HEK293 (cell line): ENCODE results near the gene ERBB2.

Experiments used
- HOXC10 ChIP-seq: sonication (generic); formaldehyde crosslinking; IDR thresholded peaks from 2 replicates; pipeline ENCODE4 v1.8.1; 2023; ENCODE audit warnings: mild to moderate bottlenecking, missing genetic modification reagents
- HOXD13 ChIP-seq: sonication (generic); formaldehyde crosslinking; IDR thresholded peaks from 2 replicates; pipeline ENCODE4 v1.8.0; 2022; ENCODE audit warnings: missing genetic modification reagents, borderline replicate concordance
- KLF1 ChIP-seq: fragments of 450-650 bp; formaldehyde crosslinking; IDR thresholded peaks from 2 replicates; pipeline ENCODE4 v1.5.1; 2016; ENCODE audit warnings: missing biosample characterization, missing genetic modification characterization
- MYNN ChIP-seq: fragments of 450-650 bp; formaldehyde crosslinking; IDR thresholded peaks from 2 replicates; pipeline ENCODE4 v1.5.1; 2016; ENCODE audit warnings: missing biosample characterization, missing genetic modification characterization, borderline replicate concordance
- PBX3 ChIP-seq: sonication (generic); formaldehyde crosslinking; IDR thresholded peaks from 2 replicates; pipeline ENCODE4 v1.8.1; 2022; ENCODE audit warnings: mild to moderate bottlenecking, moderate library complexity, missing genetic modification reagents
- PRDM10 ChIP-seq: fragments of 450-650 bp; formaldehyde crosslinking; IDR thresholded peaks from 2 replicates; pipeline ENCODE4 v1.5.1; 2016; ENCODE audit warnings: missing biosample characterization, missing genetic modification characterization
- PRDM2 ChIP-seq: fragments of 450-650 bp; formaldehyde crosslinking; IDR thresholded peaks from 2 replicates; pipeline ENCODE4 v1.5.1; 2016; ENCODE audit warnings: missing biosample characterization, missing genetic modification characterization, borderline replicate concordance
- REPIN1 ChIP-seq: fragments of 450-650 bp; formaldehyde crosslinking; IDR thresholded peaks from 2 replicates; pipeline ENCODE4 v1.5.1; 2017; ENCODE audit warnings: missing biosample characterization, missing genetic modification characterization, low read depth
- SP3 ChIP-seq: fragments of 450-650 bp; formaldehyde crosslinking; IDR thresholded peaks from 2 replicates; pipeline ENCODE4 v1.5.1; 2016; ENCODE audit warnings: missing biosample characterization, missing genetic modification characterization
- TCF7L2 ChIP-seq: IDR thresholded peaks from 2 replicates; pipeline ENCODE4 v1.6.1; 2011; ENCODE audit warnings: low read depth, mild to moderate bottlenecking, inconsistent platforms, low read length, moderate library complexity, borderline replicate concordance
- ZNF280D ChIP-seq: fragments of 450-650 bp; formaldehyde crosslinking; IDR thresholded peaks from 2 replicates; pipeline ENCODE4 v1.5.1; 2016; ENCODE audit warnings: missing biosample characterization, missing genetic modification characterization
- ZNF426 ChIP-seq: fragments of 450-650 bp; formaldehyde crosslinking; IDR thresholded peaks from 2 replicates; pipeline ENCODE4 v1.5.1; 2017; ENCODE audit warnings: missing biosample characterization, missing genetic modification characterization, mild to moderate bottlenecking, inconsistent platforms, moderate library complexity
- ZNF501 ChIP-seq: fragments of 450-650 bp; formaldehyde crosslinking; IDR thresholded peaks from 2 replicates; pipeline ENCODE4 v1.5.1; 2016; ENCODE audit warnings: missing biosample characterization, missing genetic modification characterization
- ZNF585B ChIP-seq: fragments of 450-650 bp; formaldehyde crosslinking; IDR thresholded peaks from 2 replicates; pipeline ENCODE4 v1.5.1; 2016; ENCODE audit warnings: missing biosample characterization, missing genetic modification characterization
- ZNF645 ChIP-seq: fragments of 450-650 bp; formaldehyde crosslinking; IDR thresholded peaks from 2 replicates; pipeline ENCODE4; 2016; ENCODE audit warnings: missing biosample characterization, missing genetic modification characterization
- ZNF670 ChIP-seq: fragments of 450-650 bp; formaldehyde crosslinking; IDR thresholded peaks from 2 replicates; pipeline ENCODE4 v1.5.1; 2016; ENCODE audit warnings: missing biosample characterization, missing genetic modification characterization, low read depth
- ZNF76 ChIP-seq: fragments of 450-650 bp; formaldehyde crosslinking; IDR thresholded peaks from 2 replicates; pipeline ENCODE4; 2016; ENCODE audit warnings: low read depth, missing biosample characterization, missing genetic modification characterization, borderline replicate concordance
- ZNF843 ChIP-seq: fragments of 450-650 bp; formaldehyde crosslinking; IDR thresholded peaks from 2 replicates; pipeline ENCODE4 v1.5.1; 2016; ENCODE audit warnings: missing biosample characterization, missing genetic modification characterization
- TF ChIP-seq, protein P1 (sequence below): fragments of 450-650 bp; formaldehyde crosslinking; IDR thresholded peaks from 2 replicates; pipeline ENCODE4 v1.5.1; 2016; ENCODE audit warnings: missing biosample characterization, missing genetic modification characterization

The ERBB2 gene

DNA sequence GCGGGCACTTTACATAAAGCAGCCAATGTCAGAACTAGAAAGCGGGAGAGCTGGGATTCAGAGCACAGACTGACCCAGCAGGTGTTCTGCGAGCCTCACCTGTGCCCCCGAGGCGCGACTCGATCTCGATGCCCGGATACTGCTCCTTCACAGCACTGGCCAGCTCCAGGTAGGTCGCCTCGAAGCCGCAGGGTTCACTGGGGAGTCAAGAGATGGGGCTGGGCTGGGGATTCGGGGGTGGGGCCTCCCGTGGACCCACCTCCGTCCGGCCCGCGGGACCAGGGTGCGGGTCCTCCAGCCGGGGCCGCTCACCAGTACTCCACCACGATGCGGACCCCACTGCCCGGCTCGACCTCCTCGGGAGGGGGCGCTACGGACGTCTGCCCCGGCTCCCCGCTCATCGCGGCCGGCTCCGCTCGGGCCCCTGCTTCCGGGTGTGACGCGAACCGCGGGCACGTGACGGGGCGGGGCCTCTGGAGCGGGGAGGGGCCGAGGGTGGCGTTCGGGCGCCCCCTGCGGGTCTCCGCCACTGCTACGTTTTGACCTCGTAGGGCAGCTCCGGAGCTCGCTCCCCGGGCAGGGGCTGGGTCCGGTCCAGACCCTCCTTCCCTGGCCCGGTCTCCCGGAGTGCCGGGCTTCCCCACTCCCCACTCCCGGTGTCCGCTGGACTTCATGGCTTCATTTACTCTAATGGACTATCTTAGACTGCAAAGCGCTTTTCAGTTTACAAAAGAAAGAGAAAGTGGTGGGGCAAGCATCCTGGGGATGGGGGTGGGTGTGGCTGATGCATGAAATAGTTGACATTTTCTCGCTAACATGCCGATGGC, 30.4 kb downstream of the ERBB2 start, which contains the start of gene MIEN1 (continued):
- TF ChIP-seq ZNF501 (peak; percentile 73; the same call in 1 of the 2 replicates), TCF7L2 (no peak), SP3 (tag by site-specific recombination) (peak; percentile 99), ZNF670 (no peak), PBX3 (CRISPR knock-in tag) (0 out of 2 replicates have a peak, but pooled peaks have one; percentile 39), KLF1 (tag by site-specific recombination) (peak; percentile 35; the same call in 1 of the 2 replicates), ZNF76 (0 out of 2 replicates have a peak, but pooled peaks have one; percentile 59), PRDM10 (tag by site-specific recombination) (0 out of 2 replicates have a peak, but pooled peaks have one; percentile 19), HOXC10 (CRISPR knock-in tag) (no peak), ZNF843 (tag by site-specific recombination) (no peak), ZNF645 (no peak), MYNN (tag by site-specific recombination) (no peak), ZNF280D (no peak), ZNF585B (tag by site-specific recombination) (no peak), HOXD13 (CRISPR knock-in tag) (no peak), ZNF426 (no peak), PRDM2 (tag by site-specific recombination) (no peak), REPIN1 (tag by site-specific recombination) (no peak)
- TF ChIP-seq, protein P1, sequence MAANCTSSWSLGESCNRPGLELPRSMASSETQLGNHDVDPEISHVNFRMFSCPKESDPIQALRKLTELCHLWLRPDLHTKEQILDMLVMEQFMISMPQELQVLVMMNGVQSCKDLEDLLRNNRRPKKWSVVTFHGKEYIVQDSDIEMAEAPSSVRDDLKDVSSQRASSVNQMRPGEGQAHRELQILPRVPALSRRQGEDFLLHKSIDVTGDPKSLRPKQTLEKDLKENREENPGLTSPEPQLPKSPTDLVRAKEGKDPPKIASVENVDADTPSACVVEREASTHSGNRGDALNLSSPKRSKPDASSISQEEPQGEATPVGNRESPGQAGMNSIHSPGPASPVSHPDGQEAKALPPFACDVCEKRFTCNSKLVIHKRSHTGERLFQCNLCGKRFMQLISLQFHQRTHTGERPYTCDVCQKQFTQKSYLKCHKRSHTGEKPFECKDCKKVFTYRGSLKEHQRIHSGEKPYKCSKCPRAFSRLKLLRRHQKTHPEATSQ (tag by site-specific recombination) = no peak
